Stimulated activated naive CD4-positive, alpha-beta T cell (primary cell): Measurements from ENCODE around the gene ELMO1.

ENCODE experiments used
- DNase-seq, 6 experiments: peaks; one replicate each; lab custom pipeline; 2025; lab: John Stamatoyannopoulos, UW

The ELMO1 gene

GRCh38 chr7:37408291-37409228 is 40.1 kb downstream of the ELMO1 start:
- peak in 3 of 6 experiments; percentile 15 to 37 (median 24) for DNase-seq

DNA sequence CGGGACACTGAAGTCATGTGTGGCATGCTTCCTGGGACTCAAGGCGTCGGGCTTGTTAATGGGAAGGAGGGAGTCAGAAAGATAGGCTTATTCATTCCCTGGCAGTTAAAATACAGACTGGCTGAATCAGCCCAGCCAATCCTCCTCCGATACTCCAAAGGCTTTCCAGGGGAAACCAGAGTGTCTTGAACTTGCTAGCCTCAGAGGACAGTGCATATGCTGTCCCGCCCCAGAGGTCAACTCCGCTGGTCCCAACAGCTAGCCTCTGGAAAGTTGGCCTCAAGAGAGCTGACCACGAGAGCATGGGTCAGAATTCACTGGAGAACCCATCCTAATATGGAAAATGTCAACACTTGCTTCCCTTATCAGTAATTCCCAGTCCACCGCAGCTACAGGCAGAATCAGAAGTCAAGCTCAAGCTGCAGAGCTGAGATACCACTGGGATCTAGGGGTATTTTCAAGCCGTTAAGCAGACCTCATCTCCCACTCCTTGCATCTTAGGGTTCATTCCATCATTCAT is 43.0 kb downstream of the ELMO1 start:
- no peak for DNase-seq

- no peak for DNase-seq
Measured at GRCh38 chr7:37405128-37405527, 43.5 kb downstream of the ELMO1 start.

DNA sequence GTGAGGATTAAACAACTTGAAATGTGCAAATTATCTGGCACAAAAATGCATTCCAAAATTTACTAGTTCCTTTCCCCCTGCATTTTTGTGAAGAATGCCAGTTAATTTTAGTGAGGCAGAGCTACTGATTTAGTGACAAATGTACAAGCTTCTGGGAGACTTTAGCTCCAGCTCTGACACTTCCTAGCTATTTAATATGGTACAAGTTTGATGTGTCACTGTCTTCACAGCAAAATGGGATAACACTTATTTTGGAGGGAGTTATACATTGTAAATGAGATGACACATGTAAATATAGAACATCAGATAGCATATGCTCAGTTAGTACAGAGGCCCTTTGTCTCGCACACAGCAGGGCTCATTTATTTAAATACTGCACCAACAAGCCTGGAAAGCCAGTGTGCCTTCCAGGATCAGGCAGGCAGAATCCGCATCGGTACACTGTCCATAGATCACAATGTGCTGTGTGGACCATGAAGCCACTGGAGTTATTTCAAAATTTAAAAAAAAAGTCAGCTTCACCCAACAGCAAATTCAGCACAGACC is 48.7 kb downstream of the ELMO1 start:
- DNase-seq, result no peak

DNA sequence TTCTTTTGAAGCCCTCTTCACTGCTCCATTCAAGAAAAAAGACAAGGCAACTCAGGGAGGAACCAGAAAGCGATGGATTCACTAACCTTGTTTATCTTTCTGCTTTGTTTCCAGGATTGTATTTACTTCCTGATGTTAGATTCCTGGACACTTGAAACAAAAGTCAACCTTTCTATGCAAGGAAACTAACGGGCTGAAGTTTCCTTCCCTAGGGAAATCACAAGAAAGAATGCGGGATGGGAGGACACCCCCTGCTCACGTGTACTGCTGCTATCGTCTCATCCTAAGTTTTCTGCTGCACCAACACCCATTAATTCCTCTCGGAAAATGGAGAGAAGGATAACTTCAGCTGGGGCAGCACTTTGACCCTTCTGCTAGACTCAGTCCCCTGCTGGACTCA is 50.3 kb downstream of the ELMO1 start:
- no peak for DNase-seq

- no peak for DNase-seq
Measured at GRCh38 chr7:37395618-37396259, 52.9 kb downstream of the ELMO1 start.

- DNase-seq, result no peak
Measured at GRCh38 chr7:37394158-37394557, 54.5 kb downstream of the ELMO1 start.

DNA sequence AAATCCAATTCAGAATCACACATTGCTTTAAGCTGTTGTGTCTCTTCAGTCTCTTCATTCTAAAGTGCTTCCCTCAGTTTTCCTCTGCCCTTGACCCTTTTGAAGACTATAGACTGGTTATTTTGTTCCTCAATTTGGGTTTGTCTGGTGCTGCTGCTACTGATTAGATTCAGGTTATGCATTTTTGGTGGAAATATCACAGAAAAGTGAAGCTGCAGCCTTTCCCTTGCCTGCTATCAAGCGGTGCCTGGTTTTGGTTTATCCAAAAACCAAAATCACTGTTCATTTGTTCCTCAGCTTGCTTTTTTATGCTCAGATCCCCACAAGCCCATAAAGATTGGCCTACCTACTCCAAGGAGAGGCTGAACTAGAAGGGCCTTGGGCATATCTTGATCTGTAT is 55.2 kb downstream of the ELMO1 start:
- DNase-seq, result no peak

- DNase-seq, result no peak
Measured at GRCh38 chr7:37392673-37393017, 56.0 kb downstream of the ELMO1 start.

DNA sequence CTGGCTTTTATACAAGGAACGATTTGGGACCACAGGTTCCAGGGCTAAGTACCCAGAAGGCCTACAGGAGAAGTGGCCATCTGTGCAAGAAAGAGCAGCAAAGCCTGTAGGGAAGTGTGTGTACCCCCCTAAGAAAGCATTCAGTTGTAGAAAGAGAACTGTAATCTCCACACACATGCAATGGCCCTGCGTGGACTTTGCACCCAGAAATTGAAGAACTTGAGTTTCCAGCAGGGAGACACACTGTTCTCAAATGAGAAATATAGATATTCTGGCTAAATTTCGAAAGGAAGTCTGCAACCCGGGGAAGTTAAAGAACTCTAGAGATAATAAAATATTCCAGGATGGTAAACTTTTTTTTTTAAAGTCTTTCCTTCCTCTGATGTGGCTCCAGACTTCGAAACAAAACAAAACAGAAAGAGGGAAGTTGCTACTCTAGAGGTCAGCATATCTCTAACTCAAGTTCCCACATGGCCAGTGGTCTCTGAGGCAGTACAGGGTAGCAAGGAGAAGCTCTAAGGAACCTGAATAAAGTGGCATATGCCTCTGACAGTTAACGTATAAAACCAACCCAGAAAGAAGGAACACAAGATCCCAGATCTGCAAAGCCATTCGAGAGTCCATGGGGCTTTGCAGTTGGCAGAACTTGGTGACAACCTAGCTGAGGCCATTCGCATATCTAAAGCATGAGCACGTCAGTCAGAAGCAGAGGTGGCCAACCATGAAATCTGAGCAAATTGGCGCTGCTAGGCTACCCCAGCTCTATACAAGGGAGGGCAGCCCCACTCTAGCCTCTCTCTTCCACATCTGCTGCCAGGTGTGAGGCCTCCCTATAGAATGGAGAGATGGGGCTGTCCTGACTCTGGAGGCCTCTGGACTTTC is 56.6 kb downstream of the ELMO1 start:
- no peak for DNase-seq

GRCh38 chr7:37390114-37390513 is 58.5 kb downstream of the ELMO1 start:
- DNase-seq, result no peak

- DNase-seq, result no peak
Measured at GRCh38 chr7:37388811-37389210, 59.9 kb downstream of the ELMO1 start.

- DNase-seq, result no peak
Measured at GRCh38 chr7:37385787-37386186, 62.9 kb downstream of the ELMO1 start.

DNA sequence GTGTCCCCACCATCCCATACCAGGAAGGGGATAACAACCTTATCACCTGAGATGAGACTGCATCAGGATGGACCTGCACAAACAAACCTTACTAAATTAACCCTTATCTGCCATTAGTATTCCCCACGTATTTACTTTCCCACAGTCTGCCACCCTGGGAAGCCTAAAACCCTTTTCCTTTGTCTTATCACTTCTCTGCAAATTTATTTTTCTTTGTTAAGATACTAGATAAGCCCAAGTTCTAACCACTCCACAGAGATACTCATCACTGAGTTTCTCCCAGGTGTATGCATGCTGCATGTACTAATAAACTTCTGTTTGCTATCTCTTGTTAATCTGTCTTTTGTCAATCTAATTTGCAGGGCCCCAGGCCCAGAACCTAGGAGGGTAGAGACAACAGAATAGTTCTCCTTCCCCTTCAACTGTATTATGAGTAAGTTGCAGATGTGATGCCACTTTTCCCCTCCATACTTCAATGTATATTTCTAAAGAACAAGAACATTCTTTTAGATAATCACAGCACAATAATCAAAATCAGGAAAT is 66.0 kb downstream of the ELMO1 start:
- DNase-seq, result no peak

GRCh38 chr7:37380831-37381230 is 67.8 kb downstream of the ELMO1 start:
- DNase-seq, result no peak

DNA sequence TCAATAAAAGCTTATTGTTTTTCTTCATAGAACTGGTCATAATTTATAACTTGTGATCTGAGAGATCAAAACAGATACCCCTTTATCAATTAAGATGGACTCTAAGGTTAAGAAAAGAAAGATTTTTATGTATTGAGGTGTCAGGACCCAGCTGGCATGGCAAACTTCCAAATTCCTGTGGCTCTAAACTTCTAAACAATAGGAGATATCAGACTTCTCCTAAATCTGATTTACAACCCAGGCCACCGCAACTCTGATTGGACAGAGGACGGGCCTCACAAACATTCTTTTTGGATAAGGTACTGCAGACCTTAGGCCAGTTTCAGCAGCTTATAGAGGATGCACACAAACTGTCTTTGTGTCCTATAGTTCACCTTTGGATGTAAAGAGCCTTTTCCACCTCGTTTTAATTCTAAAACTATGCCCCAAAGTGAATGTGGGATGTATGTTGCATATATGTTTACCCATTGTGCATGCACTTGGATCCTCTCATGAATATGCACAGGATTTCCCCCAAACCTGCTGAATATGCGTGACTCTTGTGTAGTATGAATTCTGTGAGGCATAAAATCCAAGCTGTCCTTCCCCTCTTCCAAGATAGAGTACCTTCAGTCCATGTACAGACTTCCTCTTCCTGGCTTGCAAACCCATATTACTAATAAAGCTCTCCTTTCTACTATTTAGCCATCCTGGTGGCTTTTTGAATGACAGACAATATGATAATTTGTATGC is 69.0 kb downstream of the ELMO1 start:
- no peak for DNase-seq

- DNase-seq, result no peak
Measured at GRCh38 chr7:37377231-37377630, 71.4 kb downstream of the ELMO1 start.

- no peak for DNase-seq
Measured at GRCh38 chr7:37376386-37376785, 72.3 kb downstream of the ELMO1 start.

- no peak for DNase-seq
Measured at GRCh38 chr7:37372750-37373149, 75.9 kb downstream of the ELMO1 start.

GRCh38 chr7:37371755-37372154 is 76.9 kb downstream of the ELMO1 start:
- DNase-seq, result no peak

DNA sequence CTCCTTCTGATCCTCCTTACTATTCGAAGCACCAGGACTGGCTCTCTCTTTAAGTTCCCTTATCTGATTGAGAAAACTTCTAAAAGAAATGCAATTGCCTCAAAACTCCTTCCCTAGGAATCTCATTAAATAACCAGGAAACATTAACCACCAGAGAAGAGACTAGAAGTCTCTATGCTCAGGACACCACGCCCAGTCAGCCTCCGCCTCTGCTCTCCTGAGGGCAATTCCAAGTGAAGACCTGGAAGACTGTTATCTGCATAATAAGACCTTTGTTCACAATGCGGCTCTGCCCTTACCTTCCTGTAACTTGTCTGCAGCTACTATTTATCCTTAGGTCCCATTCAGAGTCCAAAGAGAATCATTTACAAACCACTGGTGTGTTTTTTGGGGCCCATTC is 78.8 kb downstream of the ELMO1 start:
- DNase-seq, result no peak
